GM21390 (cell line): ENCODE results near the gene RAET1L.
"Not testable (repeated sequence)": the region's sequence is repeated elsewhere in the genome, so short reads cannot be mapped to it uniquely, and the experiment has no call there.

Source experiments
- ATAC-seq: cut with Tn5 transposase; IDR thresholded peaks from one replicate; pipeline ENCODE4 v1.9.1; 2021; ENCODE audit not compliant: unreplicated experiment

The RAET1L gene

DNA sequence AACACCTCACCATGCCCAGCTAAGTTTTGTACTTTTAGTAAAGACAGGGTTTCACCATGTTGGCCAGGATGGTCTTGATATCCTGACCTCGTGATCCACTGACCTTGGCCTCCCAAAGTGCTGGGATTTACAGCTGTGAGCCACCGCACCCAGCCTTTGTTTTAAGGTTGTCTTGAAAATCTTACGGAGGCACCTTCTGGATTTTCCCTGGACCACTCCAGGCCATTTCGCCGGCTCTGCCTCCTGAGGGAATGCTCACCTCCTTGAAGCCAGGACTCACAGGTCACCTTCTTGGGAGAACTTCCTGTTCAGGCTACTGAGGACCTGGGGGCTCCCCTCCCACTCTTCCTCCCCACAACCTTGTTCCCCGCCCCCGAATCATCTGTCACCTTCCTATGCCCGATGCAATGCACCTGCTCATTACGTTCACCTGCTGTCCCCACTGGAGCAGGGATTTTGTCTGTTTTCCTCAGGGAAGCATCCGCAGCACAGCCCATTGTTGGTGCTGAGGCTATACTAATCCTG is 19.4 kb upstream of the RAET1L start:
- ATAC-seq: no peak

- ATAC-seq: no peak
These were observed 18.4 kb upstream of the RAET1L start for GRCh38 chr6:150043501-150044412.

DNA sequence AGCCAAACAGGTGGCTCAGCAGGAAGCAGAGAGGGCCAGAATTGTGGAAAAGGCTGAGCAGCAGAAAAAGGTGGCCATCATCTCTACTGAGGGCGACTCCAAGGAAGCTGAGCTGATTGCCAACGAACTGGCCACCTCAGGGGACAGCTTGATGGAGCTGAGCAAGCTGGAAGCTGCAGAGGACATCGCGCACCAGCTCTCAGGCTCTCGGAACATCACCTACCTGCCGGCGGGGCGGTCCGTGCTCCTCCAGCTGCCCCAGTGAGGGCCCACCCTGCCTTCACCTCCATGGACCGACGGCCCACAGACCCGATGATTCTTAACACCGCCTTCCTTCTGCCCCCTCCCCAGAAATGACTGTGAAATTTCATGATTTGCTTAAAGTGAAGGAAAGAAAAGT is 17.8 kb upstream of the RAET1L start:
- no peak for ATAC-seq

DNA sequence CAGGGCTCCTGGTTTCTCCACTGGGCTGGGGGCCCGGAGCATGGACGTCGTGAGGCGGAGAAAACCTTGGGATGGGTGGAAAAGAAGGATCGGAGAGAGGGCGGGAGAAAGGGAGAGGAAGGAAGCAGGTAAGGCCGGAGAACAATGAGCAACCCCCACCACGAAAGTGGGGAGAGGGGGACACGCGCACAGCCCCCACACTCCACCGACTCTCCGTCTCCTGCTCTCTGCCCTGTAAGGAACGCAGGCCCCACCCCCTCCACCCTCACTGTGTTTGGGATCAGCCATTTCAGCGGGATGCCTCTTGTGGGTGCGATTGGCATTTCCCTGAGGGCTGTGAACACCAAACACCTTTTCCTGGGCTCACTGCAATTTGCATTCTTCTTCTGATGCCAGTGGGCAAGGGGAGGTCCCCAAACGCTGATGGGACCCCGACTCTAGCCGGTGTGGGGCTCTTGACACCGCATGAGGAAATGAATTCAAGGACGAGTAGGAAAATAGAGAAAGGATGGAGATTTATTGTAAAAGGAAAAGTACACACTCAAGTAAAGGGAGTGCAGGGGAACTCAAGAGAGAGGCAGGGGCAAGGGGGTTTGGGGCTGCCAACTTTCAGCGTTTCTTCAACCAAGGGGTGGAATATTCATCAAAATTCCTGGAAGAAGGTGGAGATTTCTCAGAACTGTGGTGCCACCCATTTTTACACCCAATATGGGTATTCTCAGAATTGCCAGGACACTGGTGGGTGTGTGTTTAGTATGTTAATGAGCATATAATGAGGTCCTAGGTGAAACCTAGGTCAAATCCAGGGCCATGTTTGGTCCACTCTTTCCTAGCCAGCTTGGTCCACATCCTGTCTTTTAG is 13.1 kb upstream of the RAET1L start:
- ATAC-seq: no peak

- no peak for ATAC-seq
These were observed 12.3 kb upstream of the RAET1L start for GRCh38 chr6:150037526-150038201.

DNA sequence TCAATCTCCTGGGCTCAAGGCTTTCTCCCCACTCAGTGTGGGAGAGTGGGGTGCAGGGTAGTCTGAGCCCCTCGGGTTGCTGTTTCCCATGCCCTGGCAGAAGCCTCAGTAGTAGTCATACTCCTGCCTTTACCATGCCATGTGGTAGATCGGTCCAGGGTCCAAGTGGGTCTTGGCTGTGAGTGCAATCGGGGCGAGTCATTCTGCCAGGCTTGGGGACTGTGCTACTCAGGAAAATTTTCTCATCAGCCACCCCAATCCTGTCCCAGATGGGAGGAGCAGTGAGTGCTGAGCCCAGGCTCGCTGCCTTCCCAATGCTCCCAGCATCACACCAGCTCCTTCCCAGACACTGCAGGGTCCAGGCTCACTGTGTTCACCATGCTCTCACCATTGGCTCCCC is 10.7 kb upstream of the RAET1L start:
- no peak for ATAC-seq

- no peak for ATAC-seq
These were observed 8.0 kb upstream of the RAET1L start for GRCh38 chr6:150033207-150033771.

DNA sequence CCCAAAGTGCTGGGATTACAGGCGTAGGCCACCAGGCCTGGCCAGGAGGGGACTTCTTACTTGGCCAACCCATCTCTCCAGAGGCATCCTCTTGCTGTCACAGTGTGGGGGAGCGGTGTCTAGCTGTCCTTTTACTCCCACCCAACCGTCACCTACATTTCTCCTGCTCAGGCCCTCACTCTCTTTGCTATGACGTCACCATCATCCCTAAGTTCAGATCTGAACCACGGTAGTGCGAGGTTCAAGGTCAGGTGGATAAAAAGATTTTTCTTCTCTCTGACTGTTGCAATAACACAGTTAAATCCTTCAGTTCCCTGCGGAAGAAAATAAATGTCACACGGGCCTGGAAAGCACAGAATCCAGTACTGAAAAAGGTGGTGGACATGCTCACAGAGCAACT is 7.3 kb upstream of the RAET1L start:
- no peak for ATAC-seq

- ATAC-seq: no peak
These were observed 5.3 kb upstream of the RAET1L start for GRCh38 chr6:150030611-150031010.

DNA sequence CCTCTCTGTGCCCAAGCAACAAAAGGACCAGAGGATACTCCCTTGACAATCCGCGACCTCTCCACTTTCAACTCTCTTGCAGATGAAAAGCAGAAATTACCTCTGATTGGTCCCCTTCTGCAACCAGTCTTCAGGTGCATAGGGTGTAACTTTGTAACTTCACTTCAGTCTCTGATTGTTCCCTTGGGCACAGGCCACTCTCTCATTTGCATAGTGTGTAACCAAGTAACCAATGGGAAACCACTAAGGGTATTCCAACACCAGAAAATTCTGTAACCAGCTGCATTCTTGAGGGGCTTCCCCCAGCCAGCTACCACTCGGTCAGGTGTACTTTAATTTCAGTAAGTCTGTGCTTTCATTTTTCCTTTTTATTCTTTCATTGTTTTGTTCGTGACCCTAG is 4.4 kb upstream of the RAET1L start:
- no peak for ATAC-seq

DNA sequence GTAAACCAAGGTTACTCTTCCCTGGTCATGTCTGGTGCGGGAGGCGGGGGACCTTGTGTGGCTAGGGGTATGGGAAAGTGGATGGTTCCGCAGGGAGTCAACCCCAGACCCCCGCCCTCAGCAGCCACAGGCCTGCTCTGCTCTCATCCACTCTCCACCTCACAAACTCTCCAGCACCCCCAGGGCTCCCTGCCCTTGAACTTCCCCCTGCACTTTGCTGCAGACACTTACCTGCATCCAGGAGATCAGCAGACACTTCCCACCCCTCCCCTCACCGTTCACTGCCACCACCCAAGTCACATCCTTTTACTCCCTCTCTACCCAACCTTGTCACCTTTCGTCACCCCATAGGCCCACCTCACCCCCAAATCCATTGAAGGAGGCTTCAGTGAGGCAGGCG is 3.9 kb upstream of the RAET1L start:
- no peak for ATAC-seq

GRCh38 chr6:150028799-150029198 is 3.5 kb upstream of the RAET1L start:
- no peak for ATAC-seq

GRCh38 chr6:150027806-150028565 is 2.7 kb upstream of the RAET1L start:
- ATAC-seq: no peak

- no peak for ATAC-seq
These were observed 1.9 kb upstream of the RAET1L start for GRCh38 chr6:150026976-150027805.

- ATAC-seq: no peak
These were observed 631 bp downstream of the RAET1L start for GRCh38 chr6:150024646-150025155.

DNA sequence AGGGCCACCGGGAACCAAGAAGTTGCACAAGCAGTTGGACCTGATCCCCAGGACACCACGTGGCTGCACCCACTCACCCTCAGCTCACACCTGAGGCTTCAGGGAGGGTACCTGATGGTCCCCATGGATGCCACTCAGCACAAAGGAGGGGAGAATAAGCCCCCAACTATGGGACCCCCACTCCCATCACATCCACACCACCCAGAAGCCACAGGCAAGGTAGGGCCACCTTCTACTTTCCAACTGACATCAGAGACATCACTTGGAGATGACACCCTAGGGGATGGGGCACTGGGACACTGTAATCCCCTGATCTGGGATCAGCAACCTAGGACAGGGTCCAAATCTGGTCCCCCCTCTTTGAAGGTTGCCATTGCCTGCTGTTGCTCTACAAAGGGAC is 1.3 kb downstream of the RAET1L start:
- ATAC-seq: not testable (repeated sequence)

- ATAC-seq: not testable (repeated sequence)
These were observed 3.5 kb downstream of the RAET1L start for GRCh38 chr6:150021870-150022269.

GRCh38 chr6:150018846-150019580 is 6.3 kb downstream of the RAET1L start:
- no peak for ATAC-seq
